Large intestine (tissue), 3 donors: ENCODE measurements around the gene EHBP1. TPM values are rescaled to one million over a fixed set of nuclear protein-coding genes. Genes with fewer than 3 reads are reported as not detected.
"Not testable (repeated sequence)": the region's sequence is repeated elsewhere in the genome, so short reads cannot be mapped to it uniquely, and the experiment has no call there.

ENCODE experiments used
- DNase-seq, 2 donors: peaks; one replicate each; pipeline versions ENCODE4 v3.0.0 to v3.0.0-alpha.2; 2013
- H3K27ac ChIP-seq: one replicate; pipeline ENCODE4 v1.5.1; 2013; ENCODE audit warnings: low read length
- H3K27me3 ChIP-seq: 2 replicates; pipeline ENCODE4 v1.6.1; 2013; ENCODE audit warnings: low read length; ENCODE audit not compliant: control insufficient read depth, insufficient read depth
- H3K36me3 ChIP-seq: 2 replicates; pipeline ENCODE4 v1.6.1; 2013; ENCODE audit warnings: low read length; ENCODE audit not compliant: control insufficient read depth, insufficient read depth
- H3K4me1 ChIP-seq: one replicate; pipeline ENCODE4 v1.6.1; 2013; ENCODE audit warnings: low read length; ENCODE audit not compliant: control insufficient read depth, insufficient read depth
- H3K4me3 ChIP-seq: one replicate; pipeline ENCODE4 v1.5.1; 2013; ENCODE audit warnings: low read length
- H3K9me3 ChIP-seq: one replicate; pipeline ENCODE4 v1.6.1; 2013; ENCODE audit warnings: mild to moderate bottlenecking, low read depth, low read length, moderate library complexity; ENCODE audit not compliant: control insufficient read depth
- WGBS: methylation state at CpG from one replicate; pipeline ENCODE4 v1.1.5; 2013; ENCODE audit warnings: low lambda C conversion rate; ENCODE audit not compliant: insufficient coverage; 5-methylcytosine and 5-hydroxymethylcytosine counted together
- polyA plus RNA-seq: library from polyadenylated mRNA; unstranded; fragments of 120-200 nt; gene quantifications from one replicate; pipeline ENCODE4 v1.2.1, GENCODE V29; 2013

Gene EHBP1
- polyA plus RNA-seq, 1 donor: 30.7 TPM

GRCh38 chr2:63060472-63060991, 355.0 kb downstream of the EHBP1 start:
- 20% methylated on average over 3 of the region's 5 CpGs for WGBS
- Histone ChIP-seq H3K4me3 (no peak overlapping the region), H3K4me1 (peaks cover 22% of the 10 kb centered on the region), H3K27me3 (peaks cover 73% of the 10 kb centered on the region), H3K27ac (no peak overlapping the region), H3K36me3 (no peaks in the 10 kb centered on the region), H3K9me3 (peaks cover 14% of the 10 kb centered on the region)
- DNase-seq: no peak

DNA sequence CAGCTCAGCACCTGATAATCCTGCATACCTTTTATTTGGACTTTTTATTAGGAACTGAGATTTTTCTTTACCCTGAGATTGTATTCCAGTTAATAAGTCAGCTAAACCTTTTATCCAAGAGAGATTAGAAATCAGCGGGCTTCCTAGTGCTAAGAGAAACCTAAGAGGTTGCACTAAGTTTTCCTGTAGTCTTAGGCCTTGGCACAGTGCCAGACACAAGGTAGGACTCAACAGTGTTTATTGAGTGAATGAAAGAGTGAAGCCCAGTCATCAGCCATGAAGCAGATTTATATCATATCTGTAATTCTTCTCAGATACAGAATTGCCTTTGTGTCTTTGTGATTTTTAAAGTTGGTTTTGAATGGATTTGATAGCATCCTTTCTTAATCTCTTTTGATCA, 358.7 kb downstream of the EHBP1 start:
- WGBS: no CpG with 5 or more reads among the region's 1 CpG
- no peak overlapping the region for H3K4me3 ChIP-seq
- peaks cover 57% of the 10 kb centered on the region for H3K27me3 ChIP-seq
- no peak overlapping the region for H3K27ac ChIP-seq
- no peaks in the 10 kb centered on the region for H3K36me3 ChIP-seq
- peaks cover 3% of the 10 kb centered on the region for H3K4me1 ChIP-seq
- H3K9me3 ChIP-seq: peaks cover 5% of the 10 kb centered on the region
- no peak for DNase-seq

DNA sequence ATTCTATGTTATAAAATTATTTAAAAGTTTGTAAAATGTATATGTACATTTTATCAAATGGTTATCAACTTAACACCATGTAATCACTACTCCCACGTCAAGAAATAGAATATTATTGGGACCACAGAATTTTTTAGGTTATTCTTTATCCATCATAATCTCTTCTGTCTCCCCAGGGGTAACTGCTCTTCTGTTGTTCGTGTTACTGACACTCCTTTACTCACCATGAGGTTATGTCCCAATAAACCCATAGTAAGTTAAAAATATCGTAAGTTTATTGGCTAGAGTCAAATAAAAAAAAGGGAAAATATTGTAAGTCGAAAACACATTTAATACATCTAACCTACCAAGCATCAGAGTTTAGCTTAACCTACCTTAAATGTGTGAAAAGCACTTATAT, 359.1 kb downstream of the EHBP1 start:
- no CpG with 5 or more reads among the region's 4 CpGs for WGBS
- Histone ChIP-seq H3K36me3 (no peaks in the 10 kb centered on the region), H3K27me3 (peaks cover 57% of the 10 kb centered on the region), H3K4me3 (no peak overlapping the region), H3K9me3 (peaks cover under 1% of the 10 kb centered on the region), H3K4me1 (no peaks in the 10 kb centered on the region), H3K27ac (no peak overlapping the region)
- no peak for DNase-seq

DNA sequence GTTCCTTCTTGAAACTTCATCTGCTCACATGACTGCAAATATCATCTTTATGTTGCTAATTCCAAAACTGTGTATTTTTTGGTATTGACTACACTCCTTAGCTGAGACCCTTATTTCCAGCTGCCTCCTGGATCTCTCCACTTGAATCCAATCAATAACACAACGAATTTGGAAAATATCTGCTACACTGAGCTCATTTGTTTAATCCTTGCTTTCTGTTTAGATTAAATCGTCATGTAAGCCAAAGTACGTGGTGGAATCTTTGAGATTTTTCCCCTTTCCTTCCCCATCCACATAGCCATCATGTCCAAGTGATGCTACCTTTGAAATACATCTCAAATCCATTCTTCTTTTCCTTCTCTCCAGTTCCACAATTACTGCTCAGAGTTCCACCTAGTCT, 360.8 kb downstream of the EHBP1 start:
- no peaks in the 10 kb centered on the region for H3K36me3 ChIP-seq
- H3K4me1 ChIP-seq: no peaks in the 10 kb centered on the region
- no peak overlapping the region for H3K4me3 ChIP-seq
- DNase-seq: no peak
- peaks cover 48% of the 10 kb centered on the region for H3K27me3 ChIP-seq
- no peaks in the 10 kb centered on the region for H3K9me3 ChIP-seq
- WGBS: no CpG with 5 or more reads among the region's 3 CpGs
- no peak overlapping the region for H3K27ac ChIP-seq

GRCh38 chr2:63066838-63067237, 361.3 kb downstream of the EHBP1 start:
- Histone ChIP-seq H3K27me3 (peaks cover 47% of the 10 kb centered on the region), H3K27ac (no peak overlapping the region), H3K36me3 (no peaks in the 10 kb centered on the region), H3K4me3 (no peak overlapping the region), H3K9me3 (no peaks in the 10 kb centered on the region), H3K4me1 (no peaks in the 10 kb centered on the region)
- no CpG with 5 or more reads among the region's 2 CpGs for WGBS
- DNase-seq: no peak

DNA sequence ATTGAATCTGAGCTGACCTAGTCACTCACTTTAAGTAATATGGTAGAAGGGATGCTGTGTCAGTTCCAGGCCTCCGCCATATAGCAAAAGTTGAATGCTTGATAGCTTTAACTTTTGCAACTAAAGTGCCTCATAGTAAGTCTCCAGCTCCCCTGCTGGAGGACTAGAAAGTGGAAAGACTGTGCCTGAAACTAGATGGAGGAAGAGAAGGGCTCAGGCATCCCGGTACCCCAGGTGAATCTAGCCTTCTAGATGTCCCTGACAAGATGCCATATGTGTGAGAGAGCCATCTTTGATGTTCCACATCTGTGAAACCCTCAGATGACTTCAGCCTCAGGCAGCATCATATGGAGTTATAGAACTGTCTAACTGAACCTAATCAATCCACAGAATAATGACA, 366.2 kb downstream of the EHBP1 start:
- no peak for DNase-seq
- H3K4me1 ChIP-seq: no peaks in the 10 kb centered on the region
- no peak overlapping the region for H3K27ac ChIP-seq
- H3K36me3 ChIP-seq: no peaks in the 10 kb centered on the region
- H3K9me3 ChIP-seq: no peaks in the 10 kb centered on the region
- no peak overlapping the region for H3K4me3 ChIP-seq
- no CpG with 5 or more reads among the region's 2 CpGs for WGBS
- peaks cover 28% of the 10 kb centered on the region for H3K27me3 ChIP-seq

- H3K36me3 ChIP-seq: no peaks in the 10 kb centered on the region
- H3K4me1 ChIP-seq: no peaks in the 10 kb centered on the region
- H3K9me3 ChIP-seq: no peaks in the 10 kb centered on the region
- DNase-seq: no peak
- no peak overlapping the region for H3K27ac ChIP-seq
- H3K4me3 ChIP-seq: no peak overlapping the region
- H3K27me3 ChIP-seq: peaks cover 16% of the 10 kb centered on the region
- WGBS: 100% methylated on average over 1 of the region's 3 CpGs
These were observed 368.5 kb downstream of the EHBP1 start for GRCh38 chr2:63073994-63074393.

DNA sequence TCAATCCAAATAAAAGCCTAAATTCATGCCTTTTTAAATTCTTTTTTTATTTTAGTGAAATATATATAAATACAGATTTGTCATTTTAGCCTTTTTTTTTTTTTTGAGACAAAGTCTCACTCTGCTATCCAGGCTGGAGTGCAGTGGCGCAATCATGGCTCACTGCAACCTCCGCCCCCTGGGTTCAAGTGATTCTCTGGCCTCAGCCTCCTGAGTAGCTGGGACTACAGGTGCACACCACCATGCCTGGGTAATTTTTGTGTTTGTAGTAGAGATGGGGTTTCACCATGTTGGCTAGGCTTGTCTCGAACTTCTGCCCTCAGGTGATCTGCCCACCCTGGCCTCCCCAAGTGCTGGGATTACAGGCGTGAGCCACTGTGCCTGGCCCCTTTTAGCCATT, 368.9 kb downstream of the EHBP1 start:
- not testable (repeated sequence) for DNase-seq, H3K4me3 ChIP-seq, H3K4me1 ChIP-seq, H3K27ac ChIP-seq, H3K9me3 ChIP-seq, H3K36me3 ChIP-seq
- H3K27me3 ChIP-seq: peaks cover 12% of the 10 kb centered on the region
- WGBS: no CpG with 5 or more reads among the region's 4 CpGs

DNA sequence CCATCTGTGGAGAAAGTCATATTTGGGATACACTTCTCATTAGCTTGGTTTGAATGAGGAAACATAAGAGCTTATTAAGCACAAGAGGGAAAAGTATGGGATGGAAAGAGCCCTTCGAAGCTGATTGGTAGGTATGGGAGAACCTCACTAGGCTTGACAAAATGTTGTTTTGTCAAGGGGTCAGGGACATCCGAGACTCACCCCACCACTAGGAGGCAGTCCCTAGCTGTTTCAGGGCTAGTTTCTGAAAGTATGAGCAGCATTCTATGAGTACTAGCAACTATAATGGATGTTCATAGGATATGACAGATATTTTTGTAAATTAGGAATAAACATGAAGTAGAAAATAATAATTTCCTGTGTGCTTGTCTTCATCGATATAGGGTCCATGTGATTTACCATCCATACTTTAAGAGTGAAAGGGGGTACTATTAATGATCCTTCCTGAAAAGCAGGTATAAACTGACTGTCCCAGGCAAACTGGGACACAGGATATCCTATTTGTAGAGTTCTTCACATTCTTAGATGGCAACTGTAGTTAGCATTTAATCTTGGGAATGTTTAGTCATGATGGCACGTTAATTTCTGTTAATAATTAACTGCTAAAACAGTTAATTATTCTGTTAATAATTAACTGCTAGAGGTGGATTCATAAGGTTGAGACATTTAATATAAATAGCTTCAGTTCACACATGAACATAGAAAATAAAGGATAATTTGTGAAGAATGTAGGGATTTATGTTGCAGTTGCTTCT, 373.5 kb downstream of the EHBP1 start:
- H3K4me3 ChIP-seq: no peak overlapping the region
- DNase-seq: no peak
- no peaks in the 10 kb centered on the region for H3K27me3 ChIP-seq
- no peak overlapping the region for H3K27ac ChIP-seq
- no peaks in the 10 kb centered on the region for H3K9me3 ChIP-seq
- no peaks in the 10 kb centered on the region for H3K4me1 ChIP-seq
- no CpG with 5 or more reads among the region's 4 CpGs for WGBS
- no peaks in the 10 kb centered on the region for H3K36me3 ChIP-seq

- 100% methylated on average over 1 of the region's 4 CpGs for WGBS
- no peaks in the 10 kb centered on the region for H3K27me3 ChIP-seq
- no peak for DNase-seq
- H3K36me3 ChIP-seq: no peaks in the 10 kb centered on the region
- H3K27ac ChIP-seq: no peak overlapping the region
- no peaks in the 10 kb centered on the region for H3K9me3 ChIP-seq
- no peaks in the 10 kb centered on the region for H3K4me1 ChIP-seq
- no peak overlapping the region for H3K4me3 ChIP-seq
These were observed 375.9 kb downstream of the EHBP1 start for GRCh38 chr2:63081404-63081803.

DNA sequence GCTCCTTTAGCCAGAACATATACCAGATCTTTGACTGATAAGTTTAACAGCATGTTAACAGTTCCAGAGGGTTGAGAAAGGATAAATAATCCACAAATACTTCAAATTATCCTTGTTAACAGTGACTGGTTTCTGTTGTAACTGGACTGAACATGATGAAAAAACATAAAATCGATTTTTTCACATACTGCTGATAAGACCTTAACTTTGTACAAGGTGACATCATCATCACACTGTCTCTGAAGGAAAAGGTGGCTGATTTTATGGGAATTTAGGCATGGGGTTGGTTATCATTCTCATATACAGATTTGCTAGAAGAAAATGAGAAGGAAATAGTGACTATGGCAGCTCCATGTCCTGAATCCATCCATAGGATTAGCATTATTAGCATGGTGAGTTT, 381.2 kb downstream of the EHBP1 start:
- Histone ChIP-seq H3K27me3 (no peaks in the 10 kb centered on the region), H3K9me3 (no peaks in the 10 kb centered on the region), H3K4me1 (no peaks in the 10 kb centered on the region), H3K4me3 (no peak overlapping the region), H3K36me3 (no peaks in the 10 kb centered on the region), H3K27ac (no peak overlapping the region)
- DNase-seq: no peak
- whole genome bisulfite sequencing: no CpG with 5 or more reads among the region's 1 CpG
